HEK293 (cell line): ENCODE measurements around the gene FOSB.

ENCODE experiments used
- CTCF ChIA-PET: fragments of 350-600 bp; formaldehyde crosslinking; extraction: SDS; loops from one replicate; lab custom pipeline; 2021; ENCODE audit warnings: antibody characterized with exemption; lab: Yijun Ruan, JAX
- POLR2A ChIA-PET: fragments of 300-600 bp; formaldehyde crosslinking; extraction: SDS; loops from one replicate; lab custom pipeline; 2020; ENCODE audit warnings: antibody characterized with exemption, inconsistent platforms; lab: Yijun Ruan, JAX
- H3K27ac ChIP-seq: fragments of 200-500 bp; sonication (Bioruptor generic); 2 replicates; pipeline ENCODE4 v1.5.1; 2014; ENCODE audit warnings: low read depth, low read length, control low read depth, inconsistent platforms; ENCODE audit errors: extremely low read depth
- H3K36me3 ChIP-seq, 2 experiments: fragments of 200-500 bp in 1 of 2; sonication (Bioruptor generic) in 1 of 2; 1 replicate in 1 of 2; 2 replicates in 1 of 2; pipeline ENCODE4 v1.5.1; 2014 to 2017; ENCODE audit warnings: inconsistent platforms in 2 of 2, low read length in 2 of 2; ENCODE audit not compliant: control insufficient read depth in 2 of 2, insufficient read depth in 1 of 2
- H3K4me1 ChIP-seq: fragments of 200-500 bp; sonication (Bioruptor generic); 2 replicates; pipeline ENCODE4 v1.5.1; 2014; ENCODE audit warnings: mild to moderate bottlenecking, low read length, inconsistent platforms; ENCODE audit not compliant: control insufficient read depth, insufficient read depth
- H3K4me3 ChIP-seq: 2 replicates; pipeline ENCODE4 v1.5.1; 2011; ENCODE audit warnings: low read depth, mild to moderate bottlenecking, control low read depth, low read length, moderate library complexity
- H3K9me3 ChIP-seq: fragments of 200-500 bp; sonication (Bioruptor generic); 2 replicates; pipeline ENCODE4 v1.5.1; 2014; ENCODE audit warnings: low read depth, low read length, inconsistent platforms; ENCODE audit not compliant: control insufficient read depth, insufficient read depth
- GLI4 ChIP-seq: fragments of 450-650 bp; formaldehyde crosslinking; IDR thresholded peaks from 2 replicates; pipeline ENCODE4 v1.5.1; 2016; ENCODE audit warnings: missing biosample characterization, missing genetic modification characterization
- KLF1 ChIP-seq: fragments of 450-650 bp; formaldehyde crosslinking; IDR thresholded peaks from 2 replicates; pipeline ENCODE4 v1.5.1; 2016; ENCODE audit warnings: missing biosample characterization, missing genetic modification characterization
- KLF10 ChIP-seq: fragments of 450-650 bp; IDR thresholded peaks from 2 replicates; pipeline ENCODE4 v1.5.1; 2018; ENCODE audit warnings: missing biosample characterization, mild to moderate bottlenecking, missing genetic modification characterization
- KLF7 ChIP-seq: fragments of 450-650 bp; formaldehyde crosslinking; IDR thresholded peaks from 2 replicates; pipeline ENCODE4 v1.5.1; 2016; ENCODE audit warnings: missing biosample characterization, missing genetic modification characterization, borderline replicate concordance
- KLF8 ChIP-seq: fragments of 450-650 bp; formaldehyde crosslinking; IDR thresholded peaks from 2 replicates; pipeline ENCODE4 v1.5.1; 2016; ENCODE audit warnings: missing biosample characterization, missing genetic modification characterization
- RBAK ChIP-seq: fragments of 450-650 bp; formaldehyde crosslinking; IDR thresholded peaks from 2 replicates; pipeline ENCODE4 v1.5.1; 2016; ENCODE audit warnings: missing biosample characterization, missing genetic modification characterization
- ZBTB1 ChIP-seq: fragments of 450-650 bp; formaldehyde crosslinking; IDR thresholded peaks from 2 replicates; pipeline ENCODE4 v1.5.1; 2016; ENCODE audit warnings: missing biosample characterization, missing genetic modification characterization
- ZBTB17 ChIP-seq: fragments of 450-650 bp; formaldehyde crosslinking; IDR thresholded peaks from 2 replicates; pipeline ENCODE4 v1.5.1; 2016; ENCODE audit warnings: missing biosample characterization, missing genetic modification characterization
- ZNF112 ChIP-seq: fragments of 450-650 bp; formaldehyde crosslinking; IDR thresholded peaks from 2 replicates; pipeline ENCODE4 v1.5.0; 2017; ENCODE audit warnings: missing biosample characterization, missing genetic modification characterization
- ZNF24 ChIP-seq: fragments of 450-650 bp; formaldehyde crosslinking; IDR thresholded peaks from 2 replicates; pipeline ENCODE4 v1.5.1; 2016; ENCODE audit warnings: missing biosample characterization, missing genetic modification characterization
- ZNF302 ChIP-seq: fragments of 450-650 bp; formaldehyde crosslinking; IDR thresholded peaks from 2 replicates; pipeline ENCODE4 v1.5.1; 2016; ENCODE audit warnings: missing biosample characterization, missing genetic modification characterization, low read depth
- ZNF335 ChIP-seq: fragments of 450-650 bp; formaldehyde crosslinking; conservative IDR thresholded peaks from 2 replicates; pipeline ENCODE4 v1.5.1; 2016; ENCODE audit warnings: missing biosample characterization, missing genetic modification characterization
- ZNF366 ChIP-seq: fragments of 450-650 bp; formaldehyde crosslinking; conservative IDR thresholded peaks from 2 replicates; pipeline ENCODE4 v1.5.1; 2016; ENCODE audit warnings: missing biosample characterization, missing genetic modification characterization
- ZNF404 ChIP-seq: fragments of 450-650 bp; formaldehyde crosslinking; IDR thresholded peaks from 2 replicates; pipeline ENCODE4 v1.5.1; 2017; ENCODE audit warnings: missing biosample characterization, missing genetic modification characterization
- ZNF501 ChIP-seq: fragments of 450-650 bp; formaldehyde crosslinking; IDR thresholded peaks from 2 replicates; pipeline ENCODE4 v1.5.1; 2016; ENCODE audit warnings: missing biosample characterization, missing genetic modification characterization
- ZNF514 ChIP-seq: fragments of 450-650 bp; formaldehyde crosslinking; IDR thresholded peaks from 2 replicates; pipeline ENCODE4 v1.5.1; 2016; ENCODE audit warnings: missing biosample characterization, missing genetic modification characterization
- ZNF561 ChIP-seq: fragments of 450-650 bp; IDR thresholded peaks from 2 replicates; pipeline ENCODE4 v1.5.1; 2018; ENCODE audit warnings: missing biosample characterization, missing genetic modification characterization, borderline replicate concordance
- ZNF658 ChIP-seq: fragments of 450-650 bp; formaldehyde crosslinking; IDR thresholded peaks from 2 replicates; pipeline ENCODE4; 2016; ENCODE audit warnings: missing biosample characterization, missing genetic modification characterization
- ZNF747 ChIP-seq: fragments of 450-650 bp; formaldehyde crosslinking; IDR thresholded peaks from 2 replicates; pipeline ENCODE4 v1.5.1; 2016; ENCODE audit warnings: missing biosample characterization, missing genetic modification characterization
- ZNF776 ChIP-seq: fragments of 450-650 bp; formaldehyde crosslinking; IDR thresholded peaks from 2 replicates; pipeline ENCODE4 v1.5.0; 2017; ENCODE audit warnings: missing biosample characterization, missing genetic modification characterization, borderline replicate concordance
- ZXDB ChIP-seq: fragments of 450-650 bp; formaldehyde crosslinking; IDR thresholded peaks from 2 replicates; pipeline ENCODE4 v1.5.1; 2016; ENCODE audit warnings: missing biosample characterization, missing genetic modification characterization
- TF ChIP-seq, protein P1 (sequence below): fragments of 450-650 bp; formaldehyde crosslinking; IDR thresholded peaks from 2 replicates; pipeline ENCODE4 v1.5.1; 2016; ENCODE audit warnings: missing biosample characterization, missing genetic modification characterization
- TF ChIP-seq, protein P2 (sequence below): fragments of 450-650 bp; formaldehyde crosslinking; IDR thresholded peaks from 2 replicates; pipeline ENCODE4 v1.5.1; 2016; ENCODE audit warnings: missing biosample characterization, missing genetic modification characterization
- TF ChIP-seq, protein P3 (sequence below): fragments of 450-650 bp; formaldehyde crosslinking; IDR thresholded peaks from 2 replicates; pipeline ENCODE4 v1.5.1; 2016; ENCODE audit warnings: missing biosample characterization, missing genetic modification characterization
- TF ChIP-seq, protein P4 (sequence below): fragments of 450-650 bp; formaldehyde crosslinking; IDR thresholded peaks from 2 replicates; pipeline ENCODE4 v1.5.0; 2017; ENCODE audit warnings: missing biosample characterization, missing genetic modification characterization, borderline replicate concordance

FOSB gene

DNA sequence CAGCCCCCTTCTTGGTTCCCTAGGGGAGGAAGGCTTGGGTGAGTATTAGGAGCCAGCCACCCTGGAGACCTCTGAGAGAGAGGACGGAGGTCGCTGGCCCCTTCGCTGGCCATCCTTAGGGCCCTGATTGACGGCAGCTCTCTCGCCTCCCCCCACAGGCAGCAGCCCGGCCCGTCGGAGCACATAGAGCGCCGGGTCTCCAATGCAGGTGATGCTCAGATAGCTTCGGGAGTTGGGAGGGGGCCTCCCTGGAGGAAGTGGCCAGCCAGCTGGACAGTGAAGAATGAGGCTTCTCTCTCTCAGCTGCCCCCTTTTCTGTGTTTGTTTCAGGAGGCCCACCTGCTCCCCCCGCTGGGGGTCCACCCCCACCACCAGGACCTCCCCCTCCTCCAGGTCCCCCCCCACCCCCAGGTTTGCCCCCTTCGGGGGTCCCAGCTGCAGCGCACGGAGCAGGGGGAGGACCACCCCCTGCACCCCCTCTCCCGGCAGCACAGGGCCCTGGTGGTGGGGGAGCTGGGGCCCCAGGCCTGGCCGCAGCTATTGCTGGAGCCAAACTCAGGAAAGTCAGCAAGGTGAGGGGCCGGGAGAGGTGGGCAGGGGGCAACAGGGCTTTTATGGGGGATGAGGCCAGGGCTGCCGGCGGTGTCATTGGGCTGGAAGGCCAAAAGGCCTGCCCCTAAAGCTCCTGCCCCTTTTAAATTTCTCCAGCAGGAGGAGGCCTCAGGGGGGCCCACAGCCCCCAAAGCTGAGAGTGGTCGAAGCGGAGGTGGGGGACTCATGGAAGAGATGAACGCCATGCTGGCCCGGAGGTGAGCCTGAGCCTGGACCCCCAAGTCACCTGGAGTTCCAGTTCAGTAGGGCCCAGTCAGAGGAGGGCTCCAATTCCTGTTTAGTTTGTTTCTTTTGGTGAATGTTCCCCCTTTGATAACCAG, 54.5 kb downstream of the FOSB start:
- Histone ChIP-seq H3K9me3 (no peaks in the 10 kb centered on the region), H3K27ac (no peak overlapping the region), H3K36me3 (peaks cover 13 to 44% of the 10 kb centered on the region in 2 experiments; a peak in 2 of 3 replicates), H3K4me1 (no peaks in the 10 kb centered on the region), H3K4me3 (no peak overlapping the region)
- ChIA-PET CTCF (interaction anchor here (0.6 to 2.2 kb wide), 4 partner anchors 29 to 120 kb away, joined by 3 to 9 read pairs (median 6); no protein-coding TSS in a partner anchor), POLR2A (interaction anchor here (1.2 kb wide), 1 partner anchor 119 kb away, joined by 3 read pairs; no protein-coding TSS in a partner anchor)
- no peak for TF ChIP-seq GLI4 (tag by site-specific recombination)
- TF ChIP-seq, protein P1, sequence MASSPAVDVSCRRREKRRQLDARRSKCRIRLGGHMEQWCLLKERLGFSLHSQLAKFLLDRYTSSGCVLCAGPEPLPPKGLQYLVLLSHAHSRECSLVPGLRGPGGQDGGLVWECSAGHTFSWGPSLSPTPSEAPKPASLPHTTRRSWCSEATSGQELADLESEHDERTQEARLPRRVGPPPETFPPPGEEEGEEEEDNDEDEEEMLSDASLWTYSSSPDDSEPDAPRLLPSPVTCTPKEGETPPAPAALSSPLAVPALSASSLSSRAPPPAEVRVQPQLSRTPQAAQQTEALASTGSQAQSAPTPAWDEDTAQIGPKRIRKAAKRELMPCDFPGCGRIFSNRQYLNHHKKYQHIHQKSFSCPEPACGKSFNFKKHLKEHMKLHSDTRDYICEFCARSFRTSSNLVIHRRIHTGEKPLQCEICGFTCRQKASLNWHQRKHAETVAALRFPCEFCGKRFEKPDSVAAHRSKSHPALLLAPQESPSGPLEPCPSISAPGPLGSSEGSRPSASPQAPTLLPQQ (tag by site-specific recombination): 0 out of 2 replicates have a peak, but pooled peaks have one; percentile 17
- no peak for TF ChIP-seq ZNF404 (tag by site-specific recombination)

DNA sequence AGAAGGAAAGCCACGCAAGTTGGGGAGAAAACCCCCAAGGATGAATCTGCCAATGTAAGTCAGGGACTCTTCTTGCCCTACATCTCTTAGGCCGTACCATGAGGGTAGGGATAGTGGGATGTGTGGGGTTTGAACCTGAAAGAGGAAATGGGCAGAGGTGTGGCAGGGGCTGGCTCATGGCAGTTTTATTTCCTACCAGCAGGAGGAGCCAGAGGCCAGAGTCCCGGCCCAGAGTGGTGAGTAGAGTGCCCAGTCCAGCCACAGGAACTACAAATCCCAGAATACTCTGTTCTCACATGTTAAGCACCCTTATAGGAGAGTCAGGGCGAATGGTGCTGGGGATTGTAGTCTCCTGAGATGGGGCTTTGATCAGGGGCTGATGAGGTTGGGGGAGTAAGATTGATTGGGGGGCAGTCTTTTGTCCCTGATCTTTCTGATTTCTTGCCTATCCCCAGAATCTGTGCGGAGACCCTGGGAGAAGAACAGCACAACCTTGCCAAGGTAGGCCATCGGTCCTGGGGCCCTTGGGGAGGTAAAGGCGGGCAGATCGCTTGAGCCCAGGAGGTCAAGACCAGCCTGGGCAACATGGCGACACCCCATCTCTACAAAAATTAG, 56.0 kb downstream of the FOSB start:
- ChIA-PET POLR2A (no interaction called here), CTCF (interaction anchor here (0.6 to 7.6 kb wide), 5 partner anchors 20 to 119 kb away, joined by 3 to 40 read pairs (median 5); no protein-coding TSS in a partner anchor)
- H3K27ac ChIP-seq: no peak overlapping the region
- H3K4me1 ChIP-seq: no peaks in the 10 kb centered on the region
- H3K9me3 ChIP-seq: no peaks in the 10 kb centered on the region
- peaks cover 14 to 40% of the 10 kb centered on the region in 2 experiments; a peak in 2 of 3 replicates for H3K36me3 ChIP-seq
- no peak overlapping the region for H3K4me3 ChIP-seq
- peak; percentile 96 for TF ChIP-seq KLF10 (tag by site-specific recombination)
- TF ChIP-seq, protein P2, sequence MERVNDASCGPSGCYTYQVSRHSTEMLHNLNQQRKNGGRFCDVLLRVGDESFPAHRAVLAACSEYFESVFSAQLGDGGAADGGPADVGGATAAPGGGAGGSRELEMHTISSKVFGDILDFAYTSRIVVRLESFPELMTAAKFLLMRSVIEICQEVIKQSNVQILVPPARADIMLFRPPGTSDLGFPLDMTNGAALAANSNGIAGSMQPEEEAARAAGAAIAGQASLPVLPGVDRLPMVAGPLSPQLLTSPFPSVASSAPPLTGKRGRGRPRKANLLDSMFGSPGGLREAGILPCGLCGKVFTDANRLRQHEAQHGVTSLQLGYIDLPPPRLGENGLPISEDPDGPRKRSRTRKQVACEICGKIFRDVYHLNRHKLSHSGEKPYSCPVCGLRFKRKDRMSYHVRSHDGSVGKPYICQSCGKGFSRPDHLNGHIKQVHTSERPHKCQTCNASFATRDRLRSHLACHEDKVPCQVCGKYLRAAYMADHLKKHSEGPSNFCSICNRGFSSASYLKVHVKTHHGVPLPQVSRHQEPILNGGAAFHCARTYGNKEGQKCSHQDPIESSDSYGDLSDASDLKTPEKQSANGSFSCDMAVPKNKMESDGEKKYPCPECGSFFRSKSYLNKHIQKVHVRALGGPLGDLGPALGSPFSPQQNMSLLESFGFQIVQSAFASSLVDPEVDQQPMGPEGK (tag by site-specific recombination): 0 out of 2 replicates have a peak, but pooled peaks have one; percentile 10
- no peak for TF ChIP-seq ZNF112
- TF ChIP-seq KLF7 (tag by site-specific recombination): no peak
- TF ChIP-seq ZNF561 (tag by site-specific recombination): peak; percentile 40; the same call in 1 of the 2 replicates
- no peak for TF ChIP-seq ZNF501 (tag by site-specific recombination)
- peak; percentile 74 for TF ChIP-seq ZBTB17 (tag by site-specific recombination)
- no peak for TF ChIP-seq ZBTB1 (tag by site-specific recombination)
- TF ChIP-seq ZNF747 (tag by site-specific recombination): no peak
- 0 out of 2 replicates have a peak, but pooled peaks have one; percentile 20 for TF ChIP-seq KLF1 (tag by site-specific recombination)
- TF ChIP-seq, protein P3, sequence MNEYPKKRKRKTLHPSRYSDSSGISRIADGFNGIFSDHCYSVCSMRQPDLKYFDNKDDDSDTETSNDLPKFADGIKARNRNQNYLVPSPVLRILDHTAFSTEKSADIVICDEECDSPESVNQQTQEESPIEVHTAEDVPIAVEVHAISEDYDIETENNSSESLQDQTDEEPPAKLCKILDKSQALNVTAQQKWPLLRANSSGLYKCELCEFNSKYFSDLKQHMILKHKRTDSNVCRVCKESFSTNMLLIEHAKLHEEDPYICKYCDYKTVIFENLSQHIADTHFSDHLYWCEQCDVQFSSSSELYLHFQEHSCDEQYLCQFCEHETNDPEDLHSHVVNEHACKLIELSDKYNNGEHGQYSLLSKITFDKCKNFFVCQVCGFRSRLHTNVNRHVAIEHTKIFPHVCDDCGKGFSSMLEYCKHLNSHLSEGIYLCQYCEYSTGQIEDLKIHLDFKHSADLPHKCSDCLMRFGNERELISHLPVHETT (tag by site-specific recombination): no peak
- 0 out of 2 replicates have a peak, but pooled peaks have one; percentile 35 for TF ChIP-seq ZXDB (tag by site-specific recombination)
- TF ChIP-seq ZNF658: no peak
- TF ChIP-seq ZNF514 (tag by site-specific recombination): no peak
- TF ChIP-seq RBAK (tag by site-specific recombination): no peak
- TF ChIP-seq, protein P4, sequence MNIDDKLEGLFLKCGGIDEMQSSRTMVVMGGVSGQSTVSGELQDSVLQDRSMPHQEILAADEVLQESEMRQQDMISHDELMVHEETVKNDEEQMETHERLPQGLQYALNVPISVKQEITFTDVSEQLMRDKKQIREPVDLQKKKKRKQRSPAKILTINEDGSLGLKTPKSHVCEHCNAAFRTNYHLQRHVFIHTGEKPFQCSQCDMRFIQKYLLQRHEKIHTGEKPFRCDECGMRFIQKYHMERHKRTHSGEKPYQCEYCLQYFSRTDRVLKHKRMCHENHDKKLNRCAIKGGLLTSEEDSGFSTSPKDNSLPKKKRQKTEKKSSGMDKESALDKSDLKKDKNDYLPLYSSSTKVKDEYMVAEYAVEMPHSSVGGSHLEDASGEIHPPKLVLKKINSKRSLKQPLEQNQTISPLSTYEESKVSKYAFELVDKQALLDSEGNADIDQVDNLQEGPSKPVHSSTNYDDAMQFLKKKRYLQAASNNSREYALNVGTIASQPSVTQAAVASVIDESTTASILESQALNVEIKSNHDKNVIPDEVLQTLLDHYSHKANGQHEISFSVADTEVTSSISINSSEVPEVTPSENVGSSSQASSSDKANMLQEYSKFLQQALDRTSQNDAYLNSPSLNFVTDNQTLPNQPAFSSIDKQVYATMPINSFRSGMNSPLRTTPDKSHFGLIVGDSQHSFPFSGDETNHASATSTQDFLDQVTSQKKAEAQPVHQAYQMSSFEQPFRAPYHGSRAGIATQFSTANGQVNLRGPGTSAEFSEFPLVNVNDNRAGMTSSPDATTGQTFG: no peak
- TF ChIP-seq ZNF366 (tag by site-specific recombination): peak; percentile 49; the same call in 1 of the 2 replicates
- TF ChIP-seq ZNF335 (tag by site-specific recombination): peak; percentile 58
- 0 out of 2 replicates have a peak, but pooled peaks have one; percentile 1 for TF ChIP-seq ZNF24 (tag by site-specific recombination)
- peak; percentile 65 for TF ChIP-seq KLF8 (tag by site-specific recombination)
- no peak for TF ChIP-seq ZNF302 (tag by site-specific recombination)
- TF ChIP-seq ZNF776 (tag by site-specific recombination): no peak
